Right cardiac atrium (tissue), 5 donors: ENCODE data around the gene UBAP2. TPM values are rescaled to one million over a fixed set of nuclear protein-coding genes. Genes with fewer than 3 reads are reported as not detected.
A peak's percentile ranks its signal among the peaks of the same experiment; 100 is the strongest.
"Not testable (repeated sequence)": the region's sequence is repeated elsewhere in the genome, so short reads cannot be mapped to it uniquely, and the experiment has no call there.

ENCODE experiments used
- ATAC-seq, 2 donors: fragments of 200-7000 bp; cut with Tn5 transposase; one replicate each; pipeline versions ENCODE4 v1.8.0 to v1.9.1; 2020; ENCODE audit warnings: moderate library complexity in 2 of 2, mild to moderate bottlenecking in 1 of 2
- DNase-seq, 3 donors: peaks; one replicate each; pipeline ENCODE4 v3.0.0-alpha.2; 2020
- H3K27ac ChIP-seq: one replicate; pipeline ENCODE4 v1.5.1; 2013; ENCODE audit warnings: mild to moderate bottlenecking, low read length, control low read depth, moderate library complexity
- H3K27me3 ChIP-seq: one replicate; pipeline ENCODE4 v1.6.1; 2013; ENCODE audit not compliant: control insufficient read depth, insufficient read depth
- H3K4me1 ChIP-seq: one replicate; pipeline ENCODE4 v1.6.1; 2013; ENCODE audit warnings: low read length; ENCODE audit not compliant: control insufficient read depth, insufficient read depth
- H3K4me3 ChIP-seq: one replicate; pipeline ENCODE4 v1.5.1; 2013; ENCODE audit warnings: low read length, control low read depth
- H3K9me3 ChIP-seq: one replicate; pipeline ENCODE4 v1.6.1; 2013; ENCODE audit warnings: low read length; ENCODE audit not compliant: control insufficient read depth
- WGBS: extraction: QIAGEN DNeasy Blood & Tissue Kit; methylation state at CpG from one replicate; pipeline ENCODE4 v1.1.7; 2013; 5-methylcytosine and 5-hydroxymethylcytosine counted together
- intact Hi-C, 4 donors: fragments of 100-400 bp; cut with DNase I; formaldehyde crosslinking; loops; one replicate each; pipeline versions ENCODE4 v1.11.0 to v1.14.0; 2022 to 2023
- polyA plus RNA-seq: library from polyadenylated mRNA; stranded (reverse); fragments of 200-250 nt; gene quantifications from one replicate; pipeline ENCODE4 v1.2.3, GENCODE V29; 2013
- total RNA-seq, 4 donors: library from RNA; stranded (reverse); fragmentation: NEBNext Ultra II Directional; extraction: Animal tissue kit (Norgen Biotek cat#: 25700); gene quantifications; one replicate each; pipeline ENCODE4 v1.2.1, GENCODE V29; 2021
- donor health status: healthy with polysubstance abuse.
- donor health status: DM: no; HTN: yes; CAD: no.
- donor health status: DM: no; HTN: no; CAD: no.
- donor health status: DM: no; HTN: yes; CAD: no; lungs with severe emphysema.
- donor health status: DM: yes; HTN: yes; CAD: no.

Gene UBAP2
- total and polyA plus RNA-seq, 5 donors = 10.2 to 27.7 (median 26.4) TPM

DNA sequence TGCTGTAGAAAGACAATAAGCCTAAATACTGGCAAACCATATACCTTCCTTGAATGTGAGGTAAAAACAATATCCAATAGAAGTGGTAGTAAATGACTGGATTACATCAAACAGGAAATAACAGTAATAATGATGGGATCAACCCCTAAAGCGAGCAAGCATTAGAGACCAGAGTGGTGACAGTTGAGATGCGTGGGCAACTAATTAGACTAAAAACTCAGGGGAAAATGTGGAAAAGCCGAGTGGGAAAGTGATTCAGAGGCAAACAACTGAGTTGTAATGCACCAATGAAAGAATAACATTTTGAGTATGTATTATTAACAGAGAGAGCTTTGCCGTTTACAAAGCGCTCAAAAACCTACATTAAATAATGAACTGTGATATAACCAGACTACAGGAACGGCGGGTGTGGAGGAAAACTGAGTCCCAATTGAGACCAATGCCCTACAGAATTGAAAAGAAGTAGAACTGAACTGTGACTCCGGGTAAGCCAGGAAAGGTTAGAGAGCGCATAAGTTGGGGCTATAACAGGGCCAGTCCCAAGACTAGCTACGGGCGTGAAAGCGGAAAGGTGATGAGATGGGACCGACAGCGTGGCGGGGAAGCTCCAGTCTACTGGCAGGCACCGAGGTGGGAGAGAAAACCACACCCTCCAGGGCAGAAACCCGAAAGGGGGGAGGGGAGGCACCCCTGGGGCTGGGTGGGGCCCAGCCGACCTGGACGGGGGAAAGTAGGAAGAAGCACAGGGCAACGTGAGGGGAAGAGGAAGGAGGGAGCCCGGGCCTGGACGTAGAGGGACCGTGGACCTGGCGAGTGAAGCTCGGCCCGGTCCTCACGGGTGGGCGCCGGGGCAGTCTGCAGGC lies 592 bp downstream of the UBAP2 start:
- ATAC-seq = peak; percentile 27 to 50
- intact Hi-C loops = no loop called here

DNA sequence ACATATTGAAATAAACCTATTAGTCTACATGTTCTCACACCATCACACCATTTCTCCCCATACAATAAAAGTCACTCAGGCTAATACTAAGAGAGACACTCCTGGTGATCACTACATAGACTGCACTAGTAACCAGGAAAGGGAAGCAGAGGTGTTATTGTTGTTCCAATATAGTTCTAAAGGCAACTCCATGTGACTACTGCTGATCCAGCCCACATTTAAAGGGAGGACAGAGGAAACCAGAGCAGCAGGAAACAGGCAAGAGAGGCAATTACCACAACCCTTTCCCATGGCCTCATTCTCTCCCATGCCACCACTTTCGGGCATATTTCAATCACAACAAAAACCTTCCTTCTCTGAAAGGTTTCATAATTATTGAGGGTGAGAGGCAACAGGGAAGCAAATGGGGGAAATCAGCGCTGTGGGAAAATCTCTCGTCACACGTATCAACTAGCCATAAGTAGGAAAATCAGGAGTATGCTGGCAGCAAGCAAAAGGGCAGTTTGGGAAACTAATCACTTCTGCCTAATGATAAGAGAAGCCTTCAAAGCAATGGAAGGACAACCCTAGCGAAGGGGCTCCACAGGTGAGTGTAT lies 1.8 kb downstream of the UBAP2 start:
- no peaks in the 10 kb centered on the region for H3K9me3 ChIP-seq
- H3K27me3 ChIP-seq = no peaks in the 10 kb centered on the region
- no peak overlapping the region for H3K4me3 ChIP-seq
- DNase-seq (no peak), ATAC-seq (no peak)
- H3K27ac ChIP-seq = no peak overlapping the region
- H3K4me1 ChIP-seq = peaks cover 10% of the 10 kb centered on the region
- intact Hi-C loops = no loop called here
- WGBS = 55% methylated on average over 5 of the region's 5 CpGs

More for the DNA sequence above, 592 bp downstream of the UBAP2 start:
- H3K9me3 ChIP-seq = no peaks in the 10 kb centered on the region
- H3K4me1 ChIP-seq = peaks cover 10% of the 10 kb centered on the region
- H3K27me3 ChIP-seq = no peaks in the 10 kb centered on the region
- 1% methylated on average over 29 of the region's 29 CpGs for WGBS
- H3K4me3 ChIP-seq = peak overlapping the region; percentile 86
- DNase-seq = peak in 1 of 3 donors; percentile 39
- peak overlapping the region; percentile 75 for H3K27ac ChIP-seq

DNA sequence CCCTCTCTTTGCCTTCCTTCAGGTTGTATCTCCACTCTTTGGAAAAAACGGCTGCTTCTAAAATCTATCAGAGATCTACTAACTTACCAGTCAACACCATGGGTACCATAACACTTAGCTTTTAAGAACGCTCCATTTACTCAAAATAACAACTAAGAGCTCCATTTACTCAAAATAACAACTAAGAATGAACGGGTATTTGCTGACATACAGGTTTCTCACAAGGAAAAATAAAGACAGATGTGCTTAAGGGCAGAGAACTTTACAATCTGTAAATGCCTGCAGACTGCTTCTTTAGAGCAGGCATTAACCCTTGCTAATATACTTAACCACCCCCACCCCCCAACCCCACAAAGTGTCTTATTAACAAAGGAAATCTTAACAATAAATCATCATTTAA lies 2.8 kb downstream of the UBAP2 start:
- no peak overlapping the region for H3K4me3 ChIP-seq
- 74% methylated on average over 3 of the region's 3 CpGs for whole genome bisulfite sequencing
- intact Hi-C loops = no loop called here
- no peaks in the 10 kb centered on the region for H3K9me3 ChIP-seq
- H3K27ac ChIP-seq = no peak overlapping the region
- peaks cover 10% of the 10 kb centered on the region for H3K4me1 ChIP-seq
- no peak for ATAC-seq
- no peaks in the 10 kb centered on the region for H3K27me3 ChIP-seq
- DNase-seq = no peak

DNA sequence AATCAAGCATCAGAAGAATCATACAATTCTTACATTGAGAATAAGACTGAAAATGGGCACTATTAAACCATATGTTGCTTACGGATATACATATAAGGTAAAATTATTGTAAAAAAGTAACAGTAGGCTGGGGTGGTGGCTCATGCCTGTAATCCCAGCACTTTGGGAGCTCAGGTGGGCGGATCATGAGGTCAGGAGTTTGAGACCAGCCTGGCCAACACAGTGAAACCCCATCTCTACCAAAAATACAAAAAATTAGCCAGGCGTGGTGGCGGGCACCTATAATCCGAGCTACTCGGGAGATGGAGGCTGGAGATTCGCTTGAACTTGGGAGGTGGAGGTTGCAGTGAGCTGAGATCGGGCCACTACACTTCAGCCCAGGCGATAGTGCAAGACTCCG lies 6.6 kb downstream of the UBAP2 start:
- H3K27me3 ChIP-seq, H3K4me3 ChIP-seq, DNase-seq, H3K4me1 ChIP-seq, H3K27ac ChIP-seq, intact Hi-C loops, H3K9me3 ChIP-seq, ATAC-seq: not testable (repeated sequence)
- WGBS = 98% methylated on average over 10 of the region's 10 CpGs

DNA sequence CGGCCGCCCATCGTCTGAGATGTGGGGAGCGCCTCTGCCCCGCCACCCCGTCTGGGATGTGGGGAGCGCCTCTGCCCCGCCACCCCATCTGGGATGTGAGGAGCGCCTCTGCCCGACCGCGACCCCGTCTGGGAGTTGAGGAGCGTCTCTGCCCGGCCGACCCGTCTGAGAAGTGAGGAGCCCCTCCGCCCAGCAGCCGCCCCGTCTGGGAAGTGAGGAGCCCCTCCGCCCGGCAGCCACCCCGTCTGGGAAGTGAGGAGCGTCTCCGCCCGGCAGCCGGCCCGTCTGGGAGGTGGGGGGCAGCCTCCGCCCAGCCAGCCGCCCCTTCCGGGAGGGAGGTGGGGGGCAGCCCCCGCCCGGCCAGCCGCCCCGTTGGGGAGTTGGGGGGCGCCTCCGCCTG lies 9.8 kb downstream of the UBAP2 start:
- ATAC-seq, intact Hi-C loops, H3K27me3 ChIP-seq, H3K9me3 ChIP-seq, H3K4me3 ChIP-seq, H3K27ac ChIP-seq, H3K4me1 ChIP-seq: not testable (repeated sequence)
- peak in 1 of 3 donors; percentile 60 for DNase-seq
- 97% methylated on average over 37 of the region's 37 CpGs for WGBS

DNA sequence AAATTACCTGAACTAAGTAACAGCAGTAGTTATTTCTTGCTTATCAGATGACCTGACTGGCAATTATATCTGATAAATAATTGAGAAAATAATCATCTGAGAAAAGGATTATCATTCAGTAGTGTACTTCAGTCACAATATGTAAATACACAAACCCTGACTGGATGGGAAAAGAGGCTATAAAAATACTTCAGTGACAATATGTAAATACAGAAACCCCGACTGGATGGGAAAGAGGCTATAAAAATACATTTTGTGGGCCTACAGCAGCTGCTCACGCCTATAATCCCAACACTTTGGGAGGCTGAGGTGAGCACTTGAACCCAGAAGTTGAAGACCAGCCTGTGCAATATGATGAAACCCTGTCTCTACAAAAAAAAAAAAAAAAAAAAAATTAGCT lies 11.1 kb downstream of the UBAP2 start:
- DNase-seq = no peak
- no peaks in the 10 kb centered on the region for H3K27me3 ChIP-seq
- H3K9me3 ChIP-seq = no peaks in the 10 kb centered on the region
- H3K4me3 ChIP-seq = no peak overlapping the region
- WGBS = 94% methylated on average over 2 of the region's 2 CpGs
- H3K27ac ChIP-seq = no peak overlapping the region
- H3K4me1 ChIP-seq = no peaks in the 10 kb centered on the region
- ATAC-seq = no peak
- intact Hi-C loops = no loop called here

DNA sequence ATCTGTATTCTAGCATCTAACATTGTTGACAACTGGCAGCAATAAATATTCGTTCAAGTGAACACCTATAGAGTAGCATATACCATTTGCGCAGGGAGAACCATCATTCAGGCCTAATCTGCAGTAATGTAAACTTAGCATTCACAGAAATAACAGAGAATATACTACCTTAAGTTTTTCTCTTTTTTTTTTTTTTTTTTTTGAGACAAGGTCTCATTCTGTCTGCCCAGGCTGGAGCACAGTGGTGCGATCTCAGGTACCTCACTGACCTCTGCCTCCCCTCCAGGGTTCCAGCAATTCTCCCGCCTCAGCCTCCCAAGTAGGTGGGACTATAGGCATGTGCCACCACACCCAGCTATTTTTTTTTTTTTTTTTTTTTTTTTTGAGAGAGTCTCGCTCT lies 12.1 kb downstream of the UBAP2 start:
- no peak overlapping the region for H3K27ac ChIP-seq

DNA sequence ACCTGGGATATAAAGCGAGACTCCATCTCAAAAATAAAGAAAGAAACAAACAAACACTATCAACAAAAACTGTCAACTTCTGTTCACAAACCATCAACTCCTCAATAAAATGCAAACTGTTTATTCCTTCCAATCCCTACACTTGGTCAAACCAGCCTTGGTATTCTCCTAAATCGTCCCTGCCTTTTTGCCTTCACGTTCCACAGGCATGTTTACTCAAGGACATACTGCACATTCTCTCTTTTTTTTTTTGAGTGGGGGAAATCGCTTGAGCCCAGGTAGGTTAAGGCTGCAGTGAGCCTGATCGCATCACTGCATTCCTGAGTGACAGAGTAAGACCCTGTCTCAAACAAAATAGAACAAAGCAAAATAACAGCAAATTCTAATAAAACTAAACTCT lies 13.0 kb downstream of the UBAP2 start:
- Histone ChIP-seq H3K4me1 (no peaks in the 10 kb centered on the region), H3K27me3 (no peaks in the 10 kb centered on the region), H3K4me3 (no peak overlapping the region), H3K9me3 (no peaks in the 10 kb centered on the region), H3K27ac (no peak overlapping the region)
- DNase-seq = no peak
- ATAC-seq = no peak
- WGBS = 79% methylated on average over 5 of the region's 5 CpGs
- intact Hi-C loops = no loop called here

More for the DNA sequence above, 12.1 kb downstream of the UBAP2 start:
- intact Hi-C loops = no loop called here
- ATAC-seq = no peak
- Histone ChIP-seq H3K9me3 (no peaks in the 10 kb centered on the region), H3K4me3 (no peak overlapping the region), H3K27me3 (no peaks in the 10 kb centered on the region), H3K4me1 (no peaks in the 10 kb centered on the region)
- no peak for DNase-seq
- WGBS = 96% methylated on average over 5 of the region's 5 CpGs

DNA sequence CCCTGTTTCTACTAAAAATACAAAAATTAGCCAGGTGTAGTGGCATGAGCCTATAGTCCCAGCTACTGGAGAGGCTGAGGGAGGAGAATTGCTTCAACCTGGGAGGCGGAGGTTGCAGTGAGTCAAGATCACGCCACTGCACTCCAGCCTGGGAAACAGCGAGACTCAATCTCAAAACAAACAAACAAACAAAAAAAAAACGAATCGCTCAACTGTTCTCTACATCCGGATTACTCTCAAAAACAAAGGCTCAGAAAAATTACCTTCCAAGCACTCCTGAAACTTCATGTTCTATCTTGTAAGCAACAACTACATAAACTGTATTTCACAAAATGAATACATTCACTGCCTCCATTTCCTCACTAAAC lies 14.0 kb downstream of the UBAP2 start:
- no peak overlapping the region for H3K4me3 ChIP-seq
- no peak for DNase-seq
- 83% methylated on average over 6 of the region's 6 CpGs for WGBS
- no peak overlapping the region for H3K27ac ChIP-seq
- no peaks in the 10 kb centered on the region for H3K4me1 ChIP-seq
- no peaks in the 10 kb centered on the region for H3K9me3 ChIP-seq
- no peak for ATAC-seq
- intact Hi-C loops = no loop called here
- no peaks in the 10 kb centered on the region for H3K27me3 ChIP-seq

DNA sequence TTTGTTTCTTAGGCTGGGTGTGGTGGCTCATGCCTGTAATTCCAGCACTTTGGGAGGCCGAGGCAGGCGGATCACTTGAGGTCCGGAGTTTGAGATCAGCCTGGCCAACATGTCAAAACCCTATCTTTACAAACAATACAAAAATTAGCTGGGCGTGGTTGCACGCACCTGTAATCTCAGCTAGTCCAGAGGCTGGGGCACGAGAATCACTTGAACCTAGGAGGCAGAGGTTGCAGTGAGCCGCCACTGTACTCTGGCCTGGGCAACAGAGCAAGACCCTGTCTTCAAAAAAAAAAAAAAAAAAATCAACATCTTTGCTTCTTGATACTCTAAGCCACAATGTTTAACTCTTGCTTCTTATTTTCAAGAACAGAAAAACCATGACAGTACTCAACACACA lies 16.1 kb downstream of the UBAP2 start:
- Histone ChIP-seq H3K9me3 (no peaks in the 10 kb centered on the region), H3K4me1 (no peaks in the 10 kb centered on the region), H3K27me3 (no peaks in the 10 kb centered on the region), H3K4me3 (no peak overlapping the region), H3K27ac (no peak overlapping the region)
- intact Hi-C loops = no loop called here
- DNase-seq = no peak
- WGBS = 96% methylated on average over 7 of the region's 7 CpGs
- no peak for ATAC-seq

DNA sequence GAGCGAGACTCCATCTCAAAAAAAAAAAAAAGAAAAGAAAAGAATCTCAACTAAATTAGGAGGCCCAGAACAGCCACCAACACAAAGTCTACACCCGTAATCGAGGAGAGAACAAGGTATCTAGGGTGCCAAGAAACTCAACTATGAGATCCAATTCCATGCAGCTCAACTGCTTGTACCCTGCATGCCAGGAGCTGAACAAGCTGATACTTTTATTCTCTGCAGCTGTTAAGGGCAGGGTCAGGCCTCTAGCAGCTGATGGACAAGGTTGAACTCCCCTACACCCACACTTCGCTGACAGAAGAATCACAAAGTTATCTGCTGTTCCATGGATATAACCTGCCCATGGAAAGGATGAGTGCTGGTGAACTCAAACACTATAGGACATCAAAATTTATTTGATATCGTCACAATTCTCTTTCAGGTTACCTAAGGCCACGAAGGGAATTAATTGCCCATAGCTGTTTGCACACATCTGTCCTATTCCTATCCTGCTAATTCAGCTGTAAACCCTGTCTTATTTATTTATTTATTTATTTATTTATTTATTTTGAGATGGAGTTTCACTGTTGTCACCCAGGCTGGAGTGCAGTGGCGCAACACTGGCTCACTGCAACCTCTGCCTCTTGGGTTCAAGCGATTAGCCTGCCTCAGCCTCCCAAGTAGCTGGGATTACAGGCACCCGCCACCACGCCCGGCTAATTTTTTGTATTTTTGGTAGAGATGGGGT lies 20.7 kb downstream of the UBAP2 start:
- no peak overlapping the region for H3K4me3 ChIP-seq
- intact Hi-C loops = no loop called here
- 88% methylated on average over 11 of the region's 11 CpGs for WGBS
- ATAC-seq (no peak), DNase-seq (no peak)
- no peaks in the 10 kb centered on the region for H3K27me3 ChIP-seq
- peaks cover 2% of the 10 kb centered on the region for H3K4me1 ChIP-seq
- H3K9me3 ChIP-seq = no peaks in the 10 kb centered on the region
- no peak overlapping the region for H3K27ac ChIP-seq
